GM19395 (cell line): ENCODE measurements around the gene STX19.
A peak's percentile ranks its signal among the peaks of the same experiment; 100 is the strongest.
"Not testable (repeated sequence)": the region's sequence is repeated elsewhere in the genome, so short reads cannot be mapped to it uniquely, and the experiment has no call there.

Source experiments
- ATAC-seq: cut with Tn5 transposase; IDR thresholded peaks from one replicate; pipeline ENCODE4 v1.9.1; 2021; ENCODE audit warnings: mild to moderate bottlenecking, moderate library complexity; ENCODE audit not compliant: unreplicated experiment

STX19 gene

GRCh38 chr3:94028093-94028837 lies at the start of gene STX19:
Gene STX19, minus strand, starts transcription at chr3:94028597. Its CDS starts 13,328 bp downstream, at chr3:94015269.
- ATAC-seq = no peak

DNA sequence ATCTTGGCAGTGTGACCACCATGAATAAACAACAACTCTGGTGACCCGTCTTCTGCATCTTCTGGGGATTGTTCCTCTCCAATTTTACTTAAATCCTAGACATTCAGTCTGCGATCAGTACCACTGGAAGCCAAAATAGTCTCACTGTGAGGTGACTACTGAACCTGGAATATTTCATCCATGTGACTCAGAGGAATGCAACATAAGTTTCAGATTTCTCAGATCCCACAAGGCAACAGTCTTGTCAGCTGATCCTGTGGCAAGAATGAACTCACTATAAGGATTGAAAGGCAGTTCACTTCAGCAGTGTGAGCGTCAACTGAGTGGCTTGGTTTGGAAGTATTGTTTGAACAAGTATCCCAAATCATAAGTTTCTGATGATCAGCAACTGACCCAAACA lies 47.7 kb upstream of the STX19 start:
- no peak for ATAC-seq

- peak; percentile 85 for ATAC-seq
Observed at GRCh38 chr3:94071713-94072284, 43.4 kb upstream of the STX19 start.

DNA sequence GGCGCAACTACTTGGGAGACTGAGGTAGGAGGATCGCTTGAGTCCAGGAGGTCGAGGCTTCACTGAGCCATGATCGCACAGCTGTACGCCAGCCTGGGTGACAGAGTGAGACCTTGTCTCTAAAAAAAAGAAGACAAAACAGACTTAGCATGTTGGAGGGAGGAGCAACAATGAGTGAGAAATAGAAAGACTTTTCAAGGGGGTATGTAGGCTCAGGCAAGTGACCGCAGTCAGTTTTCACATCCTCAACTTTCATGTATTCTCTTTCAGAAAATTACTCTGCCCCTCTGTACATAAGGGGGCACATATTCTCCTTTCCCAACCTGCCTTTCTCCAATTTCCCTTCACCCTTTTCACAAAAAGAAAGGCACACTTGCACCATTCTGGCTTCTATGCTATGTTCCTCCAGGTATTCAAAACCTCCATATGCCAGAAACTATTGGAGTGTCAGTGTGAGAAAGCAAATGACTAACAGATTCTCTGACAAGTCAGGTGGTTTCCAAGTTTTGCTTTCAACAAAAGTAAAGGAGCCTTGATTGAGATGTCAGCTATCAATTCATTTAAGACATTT lies 42.0 kb upstream of the STX19 start:
- peak; percentile 84 for ATAC-seq

DNA sequence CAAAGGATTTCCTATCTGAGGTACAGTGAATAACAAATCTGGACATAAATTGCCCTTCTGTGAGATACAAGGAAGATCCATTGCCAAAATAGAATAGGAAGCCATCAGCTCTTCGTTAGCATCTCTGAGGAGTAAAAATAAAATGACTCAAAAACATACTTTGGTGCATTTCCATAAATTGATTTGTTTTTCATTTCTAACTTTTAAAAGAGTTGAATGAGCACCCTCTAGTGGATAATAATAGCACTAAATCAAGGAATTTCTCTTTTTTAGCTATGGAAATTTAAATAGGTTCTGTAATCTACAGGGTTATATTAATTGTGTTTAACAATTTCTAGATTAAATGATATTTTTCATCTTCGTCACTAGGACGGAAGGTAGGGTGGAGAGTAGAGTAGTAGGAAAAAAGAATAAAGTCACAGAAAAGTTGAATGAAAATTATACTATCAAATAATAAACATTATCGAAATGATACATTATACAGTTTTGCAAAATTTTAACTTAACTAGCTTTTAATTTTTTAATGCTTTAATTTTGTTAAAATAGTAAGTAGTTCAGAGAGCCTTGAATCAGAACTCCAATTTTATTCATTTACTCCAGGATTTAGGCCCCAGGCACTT lies 40.9 kb upstream of the STX19 start:
- ATAC-seq = no peak

DNA sequence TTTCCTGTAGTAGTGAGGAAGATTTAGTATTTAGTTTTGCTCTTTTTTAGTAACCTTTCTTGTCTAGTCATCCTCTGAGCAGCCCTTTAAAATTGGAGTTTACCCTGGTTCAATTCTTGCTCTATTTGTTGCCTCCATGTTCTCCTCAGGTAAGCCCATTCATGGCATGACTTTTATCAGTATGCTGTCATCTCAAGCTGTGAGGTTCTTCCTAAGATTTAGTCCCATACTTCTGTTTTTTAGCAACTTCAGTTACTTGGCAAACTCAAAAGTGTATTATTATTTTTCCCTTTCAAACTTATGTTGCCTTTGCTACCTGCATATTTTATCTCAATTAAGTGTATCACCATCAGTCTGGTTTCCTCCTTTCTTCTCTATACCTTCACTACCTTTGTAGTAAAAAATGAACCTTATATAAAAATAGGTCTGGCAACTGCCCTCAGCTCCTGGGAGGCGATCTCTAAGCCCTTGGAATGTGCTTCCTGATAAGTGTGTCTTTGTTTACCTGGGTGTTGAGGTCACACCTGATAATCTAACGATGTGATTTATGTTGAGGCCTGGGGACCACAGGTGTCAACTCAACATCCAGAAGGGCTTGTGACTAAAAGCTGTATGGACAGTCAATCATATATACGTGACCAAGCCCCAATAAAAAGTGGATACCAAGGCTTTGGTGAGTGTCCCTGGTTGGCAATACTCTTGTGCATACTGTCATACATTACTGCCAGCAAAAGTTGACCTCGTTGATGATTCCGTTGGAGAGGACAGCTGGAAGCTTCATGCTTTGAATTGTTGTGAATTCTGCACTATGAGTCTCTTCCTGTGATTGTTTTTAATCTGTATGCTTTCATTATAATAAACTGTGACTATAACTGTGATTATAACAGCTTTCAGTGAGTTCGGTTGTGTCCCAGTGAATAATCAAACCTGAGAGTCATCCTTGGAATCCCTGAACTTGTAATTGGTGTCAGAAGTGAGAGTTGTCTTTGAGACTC lies 38.4 kb upstream of the STX19 start:
- no peak for ATAC-seq

- no peak for ATAC-seq
Observed at GRCh38 chr3:94065819-94066480, 37.6 kb upstream of the STX19 start.

DNA sequence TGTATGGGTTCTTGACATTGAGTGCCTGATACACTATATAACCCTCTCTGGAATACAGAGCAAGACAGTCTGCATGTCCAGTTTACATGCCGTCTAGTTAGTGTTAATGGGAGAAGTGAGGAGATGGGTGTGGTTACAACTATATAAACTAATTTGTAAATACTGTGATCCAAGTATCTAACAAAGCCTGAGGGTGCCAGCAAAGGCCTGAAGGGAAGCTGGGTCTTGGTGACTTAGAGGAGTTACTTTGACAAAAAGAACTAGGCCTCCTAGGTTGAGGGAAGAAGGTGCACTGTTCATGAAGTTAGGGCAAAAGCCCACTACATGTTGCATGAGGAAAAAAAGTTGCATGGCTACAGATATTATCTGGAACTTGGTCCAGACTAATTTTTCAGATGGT lies 36.7 kb upstream of the STX19 start:
- ATAC-seq = no peak

- ATAC-seq = no peak
Observed at GRCh38 chr3:94064243-94064860, 36.0 kb upstream of the STX19 start.

GRCh38 chr3:94063496-94064119 lies 35.2 kb upstream of the STX19 start:
- no peak for ATAC-seq

DNA sequence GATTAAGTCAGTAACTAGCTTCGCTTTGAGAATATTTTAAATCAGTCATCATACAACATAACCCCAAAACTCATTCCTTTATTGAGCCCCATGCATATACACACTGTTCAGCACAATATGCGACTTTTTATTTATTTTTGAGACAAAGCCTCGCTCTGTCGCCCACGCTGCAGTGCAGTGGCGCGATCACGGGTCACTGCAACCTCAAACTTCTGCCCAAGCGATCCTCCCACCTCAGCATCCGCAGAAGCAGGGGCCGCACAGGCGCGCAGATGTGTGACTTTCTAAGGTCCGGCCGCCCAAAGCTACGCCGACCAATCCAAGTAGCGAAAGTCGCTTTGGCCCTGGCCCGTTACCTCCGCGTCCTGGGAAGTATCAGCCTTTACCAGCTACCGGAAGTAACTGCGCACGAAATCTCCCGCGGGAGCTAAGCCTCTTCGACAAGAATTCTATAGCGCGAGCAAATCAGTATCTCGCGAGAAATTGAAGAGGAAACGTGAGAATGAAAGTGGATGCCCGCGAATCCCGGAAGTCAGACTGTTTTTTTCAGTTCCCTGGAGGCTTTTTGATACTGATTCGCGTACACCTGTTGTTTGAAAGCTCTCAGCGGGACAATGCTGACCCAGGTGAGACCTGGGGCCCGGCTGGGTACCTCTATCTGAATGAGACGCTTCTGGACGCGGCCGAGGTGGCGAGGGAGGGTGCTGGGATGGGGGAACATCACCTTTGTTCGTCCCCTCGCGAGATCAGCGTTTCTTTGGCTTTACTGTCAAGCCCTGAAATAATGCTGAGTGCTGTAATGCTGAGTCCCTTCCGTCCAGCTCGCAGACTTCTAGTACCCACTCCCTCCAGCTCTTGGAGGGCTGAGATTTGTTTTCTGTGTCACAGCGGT lies 34.4 kb upstream of the STX19 start, which contains the start of the genes DHFR2 and NSUN3:
Gene DHFR2 (minus strand): TSS at position 404 of the 892 bp plus-strand sequence. CDS start 1,405 bp downstream, outside the sequence.
Gene NSUN3 (plus strand): TSS at position 549 of the 892 bp plus-strand sequence. CDS start 66 bp downstream, at position 615.
- ATAC-seq = peak; percentile 94

- no peak for ATAC-seq
Observed at GRCh38 chr3:94061297-94061696, 32.9 kb upstream of the STX19 start.

DNA sequence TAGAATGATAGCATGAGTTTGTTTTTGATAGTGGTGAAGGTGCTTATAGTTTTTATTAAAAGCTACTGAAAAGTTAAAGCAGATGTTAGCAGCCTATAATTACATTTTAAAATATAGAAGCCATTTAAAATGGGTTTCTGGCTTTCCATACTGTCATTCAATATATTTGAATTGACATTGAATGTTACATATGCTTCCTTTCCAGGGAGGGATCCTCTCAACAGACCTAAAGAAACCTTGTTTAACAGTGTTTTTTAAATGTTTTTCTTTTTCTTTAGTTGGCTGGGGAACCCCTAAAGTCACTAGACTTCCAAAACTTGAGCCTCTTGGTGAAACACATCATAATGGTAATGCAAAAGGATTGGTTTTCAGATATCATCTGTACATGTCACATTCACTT lies 22.1 kb upstream of the STX19 start:
- ATAC-seq = no peak

GRCh38 chr3:94049267-94049666 lies 20.9 kb upstream of the STX19 start:
- ATAC-seq = no peak

DNA sequence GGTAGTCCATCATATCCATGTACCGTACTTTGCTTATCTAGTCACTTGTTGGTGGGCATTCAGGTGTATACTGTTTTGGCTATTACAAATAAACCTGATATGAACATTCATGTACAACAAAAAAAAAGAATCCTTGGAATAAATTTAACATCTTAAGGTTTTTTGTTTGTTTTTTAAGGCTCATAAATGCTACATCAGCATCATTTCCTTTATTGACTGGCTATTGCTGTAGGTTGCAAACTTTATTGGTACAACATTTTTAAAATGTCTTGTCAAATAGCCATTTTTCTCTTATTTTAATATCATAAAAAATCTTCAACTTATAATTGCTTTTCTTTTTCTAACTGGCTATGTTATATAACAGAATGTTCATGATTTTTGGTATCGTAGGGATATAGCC lies 18.1 kb upstream of the STX19 start:
- ATAC-seq = no peak

DNA sequence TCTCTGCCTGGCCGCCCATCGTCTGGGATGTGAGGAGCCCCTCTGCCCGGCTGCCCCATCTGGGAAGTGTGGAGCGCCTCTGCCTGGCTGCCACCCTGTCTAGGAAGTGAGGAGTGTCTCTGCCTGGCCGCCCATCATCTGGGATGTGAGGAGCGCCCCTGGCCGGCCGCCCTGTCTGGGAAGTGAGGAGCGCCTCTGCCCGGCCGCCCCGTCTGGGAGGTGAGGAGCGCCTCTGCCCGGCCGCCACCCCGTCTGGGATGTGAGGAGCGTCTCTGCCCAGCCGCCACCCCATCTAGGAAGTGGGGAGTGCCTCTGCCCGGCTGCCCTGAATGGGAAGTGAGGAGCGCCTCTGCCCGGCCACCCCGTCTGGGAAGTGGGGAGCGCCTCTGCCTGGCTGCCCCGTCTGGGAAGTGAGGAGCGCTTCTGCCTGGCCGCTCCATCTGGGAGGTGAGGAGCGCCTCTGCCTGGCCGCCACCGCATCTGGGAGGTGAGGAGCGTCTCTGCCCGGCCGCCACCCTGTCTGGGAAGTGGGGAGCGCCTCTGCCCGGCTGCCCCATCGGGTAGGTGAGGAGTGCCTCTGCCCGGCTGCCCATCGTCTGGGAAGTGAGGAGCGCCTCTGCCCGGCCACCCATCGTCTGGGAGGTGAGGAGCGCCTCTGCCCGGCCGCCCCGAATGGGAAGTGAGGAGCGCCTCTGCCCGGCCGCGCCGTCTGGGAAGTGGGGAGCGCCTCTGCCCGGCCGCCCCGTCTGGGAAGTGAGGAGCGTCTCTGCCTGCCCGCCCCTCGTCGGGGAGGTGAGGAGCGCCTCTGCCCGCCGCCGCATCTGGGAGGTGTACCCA lies 15.9 kb upstream of the STX19 start:
- not testable (repeated sequence) for ATAC-seq

GRCh38 chr3:94043285-94043684 lies 14.9 kb upstream of the STX19 start:
- no peak for ATAC-seq
